DND-41 (cell line): ENCODE measurements around the gene TFB1M.

Source experiments
- EZH2 ChIP-seq: IDR thresholded peaks from 3 replicates; pipeline ENCODE4 v1.6.1; 2012; ENCODE audit warnings: borderline replicate concordance, low read depth, mild to moderate bottlenecking, moderate library complexity, low read length, inconsistent platforms; ENCODE audit not compliant: severe bottlenecking
- TF ChIP-seq, protein P1 (sequence below): IDR thresholded peaks from 2 replicates; pipeline ENCODE4 v1.5.1; 2012; ENCODE audit warnings: borderline replicate concordance, low read length, moderate library complexity, mild to moderate bottlenecking; ENCODE audit not compliant: poor library complexity, severe bottlenecking; ENCODE audit errors: extremely low read depth

- TF ChIP-seq, protein P1, sequence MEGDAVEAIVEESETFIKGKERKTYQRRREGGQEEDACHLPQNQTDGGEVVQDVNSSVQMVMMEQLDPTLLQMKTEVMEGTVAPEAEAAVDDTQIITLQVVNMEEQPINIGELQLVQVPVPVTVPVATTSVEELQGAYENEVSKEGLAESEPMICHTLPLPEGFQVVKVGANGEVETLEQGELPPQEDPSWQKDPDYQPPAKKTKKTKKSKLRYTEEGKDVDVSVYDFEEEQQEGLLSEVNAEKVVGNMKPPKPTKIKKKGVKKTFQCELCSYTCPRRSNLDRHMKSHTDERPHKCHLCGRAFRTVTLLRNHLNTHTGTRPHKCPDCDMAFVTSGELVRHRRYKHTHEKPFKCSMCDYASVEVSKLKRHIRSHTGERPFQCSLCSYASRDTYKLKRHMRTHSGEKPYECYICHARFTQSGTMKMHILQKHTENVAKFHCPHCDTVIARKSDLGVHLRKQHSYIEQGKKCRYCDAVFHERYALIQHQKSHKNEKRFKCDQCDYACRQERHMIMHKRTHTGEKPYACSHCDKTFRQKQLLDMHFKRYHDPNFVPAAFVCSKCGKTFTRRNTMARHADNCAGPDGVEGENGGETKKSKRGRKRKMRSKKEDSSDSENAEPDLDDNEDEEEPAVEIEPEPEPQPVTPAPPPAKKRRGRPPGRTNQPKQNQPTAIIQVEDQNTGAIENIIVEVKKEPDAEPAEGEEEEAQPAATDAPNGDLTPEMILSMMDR = no peak
- no peak for TF ChIP-seq EZH2
Observed at GRCh38 chr6:155333414-155333813, 19.1 kb upstream of the TFB1M start.
